GM10248 (cell line): Measurements from ENCODE around the gene ANKRD31.

ENCODE experiments used
- CTCF ChIA-PET: fragments of 300-600 bp; sonication (Branson Sonifier 250); formaldehyde crosslinking; extraction: SDS; loops from one replicate; lab custom pipeline; 2021; ENCODE audit warnings: antibody characterized with exemption; lab: Yijun Ruan, JAX
- POLR2A ChIA-PET: fragments of 350-650 bp; sonication (Branson Sonifier 250); formaldehyde crosslinking; extraction: SDS; loops from one replicate; lab custom pipeline; 2020; ENCODE audit warnings: antibody characterized with exemption; lab: Yijun Ruan, JAX
- DNase-seq: peaks from one replicate; pipeline ENCODE4 v3.0.0; 2012; ENCODE audit errors: extremely low spot score
- CTCF ChIP-seq: IDR thresholded peaks from 2 replicates; pipeline ENCODE4 v1.5.1; 2012; ENCODE audit warnings: mild to moderate bottlenecking, low read depth; ENCODE audit errors: extremely low read depth, missing control alignments, control extremely low read depth

The ANKRD31 gene

GRCh38 chr5:75046366-75047142 lies 190.1 kb downstream of the ANKRD31 start:
- POLR2A ChIA-PET: no interaction called here
- TF ChIP-seq CTCF: no peak
- no peak for DNase-seq
- CTCF ChIA-PET: no interaction called here

- TF ChIP-seq CTCF: no peak
- CTCF ChIA-PET: no interaction called here
- no peak for DNase-seq
- POLR2A ChIA-PET: no interaction called here
Observed at GRCh38 chr5:75045071-75045470, 191.6 kb downstream of the ANKRD31 start.

- POLR2A ChIA-PET: no interaction called here
- DNase-seq: no peak
- CTCF ChIA-PET: no interaction called here
- TF ChIP-seq CTCF: no peak
Observed at GRCh38 chr5:75044406-75044805, 192.3 kb downstream of the ANKRD31 start.

GRCh38 chr5:75043633-75044264 lies 192.9 kb downstream of the ANKRD31 start:
- DNase-seq: no peak
- no peak for TF ChIP-seq CTCF
- ChIA-PET CTCF (no interaction called here), POLR2A (no interaction called here)

DNA sequence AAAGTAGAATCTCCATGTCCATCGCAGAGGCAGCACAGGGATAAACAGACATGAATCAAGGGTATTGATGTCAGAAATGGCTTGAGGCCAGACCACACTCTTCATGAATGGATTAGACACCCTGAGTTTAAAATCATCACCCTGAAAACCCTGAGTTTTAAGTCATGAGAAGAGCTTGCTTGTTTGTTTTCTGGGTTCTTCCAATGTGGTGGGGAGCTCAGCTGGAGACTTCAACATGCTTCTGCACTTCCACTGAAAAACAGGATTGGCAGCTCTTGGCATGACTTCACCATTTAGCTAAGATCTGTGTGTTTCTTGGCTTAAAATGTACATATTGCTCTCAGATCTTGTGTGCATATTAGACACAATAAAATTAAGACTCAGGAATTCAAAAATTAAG lies 194.2 kb downstream of the ANKRD31 start:
- ChIA-PET CTCF (interaction anchor here (1.3 kb wide), 1 partner anchor 13 kb away, joined by 3 read pairs; no protein-coding TSS in a partner anchor), POLR2A (no interaction called here)
- DNase-seq: no peak
- no peak for TF ChIP-seq CTCF

GRCh38 chr5:75040973-75041372 lies 195.7 kb downstream of the ANKRD31 start:
- no peak for TF ChIP-seq CTCF
- POLR2A ChIA-PET: no interaction called here
- CTCF ChIA-PET: interaction anchor here (1.4 kb wide), 1 partner anchor 9 kb away, joined by 6 read pairs; no protein-coding TSS in a partner anchor
- no peak for DNase-seq
